Measurements from ENCODE around the gene LRRTM4.

The LRRTM4 gene

DNA sequence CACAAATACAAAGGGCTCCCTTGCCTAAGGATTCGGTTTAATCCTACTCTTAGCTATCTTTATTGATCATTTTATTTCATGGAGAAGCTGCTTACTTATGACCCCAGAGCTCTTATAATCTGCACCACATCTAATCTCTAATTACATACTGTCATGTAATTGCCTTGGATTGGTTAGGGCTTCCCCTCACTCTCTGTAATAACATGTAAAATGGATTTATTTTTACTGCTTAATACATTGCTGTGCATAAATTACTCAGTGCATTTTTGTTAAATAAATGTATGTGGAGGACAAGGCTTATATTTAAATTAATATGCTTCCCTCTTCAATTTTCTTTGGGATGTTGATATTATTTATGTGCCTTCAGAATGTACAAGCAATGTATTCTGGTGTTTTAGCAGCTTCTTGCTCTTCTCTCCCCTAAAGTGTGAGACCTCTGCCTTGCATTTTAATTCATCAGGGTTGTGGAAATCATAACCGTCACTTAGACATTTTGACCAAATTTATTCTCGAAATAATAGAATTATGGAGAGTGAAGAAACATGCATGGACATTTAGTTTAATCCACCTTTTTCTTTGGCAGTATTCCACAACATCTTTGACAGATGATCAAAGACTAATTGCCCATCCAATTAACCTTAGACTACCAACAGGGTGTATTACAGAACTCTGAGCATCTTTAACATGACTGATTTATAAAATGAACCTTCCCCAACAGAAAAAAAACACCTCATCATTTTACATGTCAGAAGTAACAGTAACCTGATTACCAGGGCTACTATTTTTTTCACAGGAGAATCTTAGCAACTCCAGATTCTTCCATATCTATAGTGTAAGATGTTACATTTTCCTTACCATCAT is 692.6 kb downstream of the LRRTM4 start:
- Histone ChIP-seq H3F3A (ENCODE audit: insufficient read depth, low read length) (no peaks in the 10 kb centered on the region), H3K27ac (ENCODE audit: low read depth, low read length, poor library complexity, severe bottlenecking) (no peak overlapping the region), H3K9ac (ENCODE audit: low read length) (no peak overlapping the region), H3K27me3 (ENCODE audit: insufficient read depth, low read length) (no peaks in the 10 kb centered on the region), H3K4me1 (ENCODE audit: insufficient read depth, low read length, severe bottlenecking) (no peaks in the 10 kb centered on the region), H3K79me2 (ENCODE audit: insufficient read depth, low read length) (no peaks in the 10 kb centered on the region), H2AFZ (ENCODE audit: low read length) (no peak overlapping the region), H3K9me2 (ENCODE audit: low read depth, low read length) (no peaks in the 10 kb centered on the region), H3K9me3 (ENCODE audit: low read length) (no peaks in the 10 kb centered on the region), H4K20me1 (ENCODE audit: insufficient read depth, low read length) (no peaks in the 10 kb centered on the region), H3K36me3 (ENCODE audit: insufficient read depth, low read length) (no peaks in the 10 kb centered on the region), H3K4me2 (ENCODE audit: low read length) (no peak overlapping the region), H3K4me3 (ENCODE audit: low read depth, low read length, poor library complexity, severe bottlenecking) (no peak overlapping the region)
- TF ChIP-seq, protein P1, sequence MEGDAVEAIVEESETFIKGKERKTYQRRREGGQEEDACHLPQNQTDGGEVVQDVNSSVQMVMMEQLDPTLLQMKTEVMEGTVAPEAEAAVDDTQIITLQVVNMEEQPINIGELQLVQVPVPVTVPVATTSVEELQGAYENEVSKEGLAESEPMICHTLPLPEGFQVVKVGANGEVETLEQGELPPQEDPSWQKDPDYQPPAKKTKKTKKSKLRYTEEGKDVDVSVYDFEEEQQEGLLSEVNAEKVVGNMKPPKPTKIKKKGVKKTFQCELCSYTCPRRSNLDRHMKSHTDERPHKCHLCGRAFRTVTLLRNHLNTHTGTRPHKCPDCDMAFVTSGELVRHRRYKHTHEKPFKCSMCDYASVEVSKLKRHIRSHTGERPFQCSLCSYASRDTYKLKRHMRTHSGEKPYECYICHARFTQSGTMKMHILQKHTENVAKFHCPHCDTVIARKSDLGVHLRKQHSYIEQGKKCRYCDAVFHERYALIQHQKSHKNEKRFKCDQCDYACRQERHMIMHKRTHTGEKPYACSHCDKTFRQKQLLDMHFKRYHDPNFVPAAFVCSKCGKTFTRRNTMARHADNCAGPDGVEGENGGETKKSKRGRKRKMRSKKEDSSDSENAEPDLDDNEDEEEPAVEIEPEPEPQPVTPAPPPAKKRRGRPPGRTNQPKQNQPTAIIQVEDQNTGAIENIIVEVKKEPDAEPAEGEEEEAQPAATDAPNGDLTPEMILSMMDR (IDR thresholded peaks at IDR 0.05; ENCODE audit: low read length) = no peak
- TF ChIP-seq EZH2 (IDR thresholded peaks at IDR 0.05; ENCODE audit: borderline replicate concordance, low read length) = no peak

DNA sequence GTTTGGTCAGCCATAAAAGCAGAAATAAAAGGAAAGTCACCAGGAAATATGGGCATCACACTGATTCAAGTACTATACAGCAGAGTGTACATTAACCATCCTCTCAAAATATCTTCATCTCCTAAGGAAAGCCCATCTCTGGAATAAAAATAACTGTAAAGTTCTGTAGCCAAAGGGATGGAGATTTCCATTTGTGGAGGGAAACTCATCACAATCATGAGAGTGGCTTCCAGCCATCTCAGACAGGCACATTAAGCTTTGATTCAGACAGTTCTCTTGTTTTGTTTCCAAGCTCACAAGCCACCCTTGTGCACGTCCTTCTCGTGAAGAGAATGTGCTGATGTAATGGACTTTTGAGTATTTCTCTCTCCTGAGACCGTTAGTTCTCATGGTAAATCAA is 695.5 kb downstream of the LRRTM4 start:
- Histone ChIP-seq H3K27ac (ENCODE audit: low read depth, low read length, poor library complexity, severe bottlenecking) (no peak overlapping the region), H3K9me3 (ENCODE audit: low read length) (no peaks in the 10 kb centered on the region), H3K27me3 (ENCODE audit: insufficient read depth, low read length) (no peaks in the 10 kb centered on the region), H2AFZ (ENCODE audit: low read length) (no peak overlapping the region), H3K4me2 (ENCODE audit: low read length) (no peak overlapping the region), H3F3A (ENCODE audit: insufficient read depth, low read length) (no peaks in the 10 kb centered on the region), H3K9me2 (ENCODE audit: low read depth, low read length) (no peaks in the 10 kb centered on the region), H3K79me2 (ENCODE audit: insufficient read depth, low read length) (no peaks in the 10 kb centered on the region), H3K4me3 (ENCODE audit: low read depth, low read length, poor library complexity, severe bottlenecking) (no peak overlapping the region), H4K20me1 (ENCODE audit: insufficient read depth, low read length) (no peaks in the 10 kb centered on the region), H3K9ac (ENCODE audit: low read length) (no peak overlapping the region), H3K36me3 (ENCODE audit: insufficient read depth, low read length) (no peaks in the 10 kb centered on the region), H3K4me1 (ENCODE audit: insufficient read depth, low read length, severe bottlenecking) (no peaks in the 10 kb centered on the region)
- TF ChIP-seq EZH2 (IDR thresholded peaks at IDR 0.05; ENCODE audit: borderline replicate concordance, low read length) = no peak
- TF ChIP-seq, protein P1 (IDR thresholded peaks at IDR 0.05; ENCODE audit: low read length) = no peak

DNA sequence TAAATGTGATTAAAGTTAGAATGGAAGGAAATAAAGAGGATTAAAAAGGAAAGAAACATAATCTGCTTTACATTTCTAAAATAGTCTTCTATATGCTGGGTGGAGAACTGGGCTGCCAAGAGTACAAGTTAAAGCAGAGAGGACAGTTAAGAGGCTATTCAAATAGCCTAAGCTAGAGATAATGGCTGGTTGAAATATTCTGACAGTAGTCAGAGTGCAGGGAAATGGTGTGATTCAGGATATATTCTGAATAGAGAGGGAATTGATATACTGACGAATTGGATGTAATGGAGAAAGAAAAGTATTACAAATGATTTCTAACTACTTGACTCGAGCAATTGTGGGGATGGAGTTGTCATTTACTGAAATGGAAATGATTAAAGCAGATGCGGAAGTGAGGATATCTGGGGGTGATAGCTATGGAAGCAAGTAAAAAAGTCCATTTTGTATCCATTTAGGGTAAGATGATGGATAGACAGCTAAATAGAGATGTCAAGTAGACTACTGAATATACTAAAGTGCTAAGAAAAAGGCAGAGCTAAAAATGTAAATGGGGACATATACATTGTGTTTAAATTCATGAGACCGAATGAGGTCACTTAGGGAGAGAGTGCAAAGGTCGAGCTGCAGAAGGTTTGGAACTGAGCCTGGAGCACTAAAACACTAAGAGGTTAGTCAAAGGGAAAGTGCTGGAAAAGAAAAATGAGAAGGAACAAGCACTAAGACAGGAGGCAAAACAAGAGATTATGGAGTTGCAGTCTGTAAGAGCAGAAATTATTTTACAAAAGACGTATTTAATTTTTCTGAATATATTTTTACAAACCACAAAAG is 696.8 kb downstream of the LRRTM4 start:
- no peaks in the 10 kb centered on the region for H3K27me3 ChIP-seq (ENCODE audit: insufficient read depth, low read length)
- no peak overlapping the region for H3K9ac ChIP-seq (ENCODE audit: low read length)
- H3K4me1 ChIP-seq (ENCODE audit: insufficient read depth, low read length, severe bottlenecking) = no peaks in the 10 kb centered on the region
- no peaks in the 10 kb centered on the region for H3F3A ChIP-seq (ENCODE audit: insufficient read depth, low read length)
- TF ChIP-seq EZH2 (IDR thresholded peaks at IDR 0.05; ENCODE audit: borderline replicate concordance, low read length) = no peak
- TF ChIP-seq, protein P1 (IDR thresholded peaks at IDR 0.05; ENCODE audit: low read length) = no peak
- no peaks in the 10 kb centered on the region for H3K9me2 ChIP-seq (ENCODE audit: low read depth, low read length)
- H2AFZ ChIP-seq (ENCODE audit: low read length) = no peak overlapping the region
- no peaks in the 10 kb centered on the region for H4K20me1 ChIP-seq (ENCODE audit: insufficient read depth, low read length)
- no peaks in the 10 kb centered on the region for H3K79me2 ChIP-seq (ENCODE audit: insufficient read depth, low read length)
- H3K4me2 ChIP-seq (ENCODE audit: low read length) = no peak overlapping the region
- H3K4me3 ChIP-seq (ENCODE audit: low read depth, low read length, poor library complexity, severe bottlenecking) = no peak overlapping the region
- no peaks in the 10 kb centered on the region for H3K9me3 ChIP-seq (ENCODE audit: low read length)
- no peak overlapping the region for H3K27ac ChIP-seq (ENCODE audit: low read depth, low read length, poor library complexity, severe bottlenecking)
- no peaks in the 10 kb centered on the region for H3K36me3 ChIP-seq (ENCODE audit: insufficient read depth, low read length)

Measured in OCI-LY1 (cell line).